ENCODE measurements around the gene UXT. TPM values are rescaled to one million over a fixed set of nuclear protein-coding genes. Genes with fewer than 3 reads are reported as not detected.

UXT gene, protein sequence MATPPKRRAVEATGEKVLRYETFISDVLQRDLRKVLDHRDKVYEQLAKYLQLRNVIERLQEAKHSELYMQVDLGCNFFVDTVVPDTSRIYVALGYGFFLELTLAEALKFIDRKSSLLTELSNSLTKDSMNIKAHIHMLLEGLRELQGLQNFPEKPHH
- polyA plus RNA-seq = 100 to 1,000 TPM; 131 to 221 (median 168) TPM
- long read RNA-seq, donor 1, transcript UXT-201 (7 exons, 574 nt) = major isoform, 178 of 296 reads
- long read RNA-seq, donor 1, transcript UXT-202 (6 exons, 701 nt) = minor isoform, 68 of 296 reads
- long read RNA-seq, donor 1, transcript UXT-204 (3 exons, 476 nt) = minor isoform, 11 of 296 reads
- long read RNA-seq, donor 1, partial matches to known transcripts = 26 of 296 reads
- long read RNA-seq, donor 1, other reads (novel, unspliced or antisense) = 10 of 296 reads
- long read RNA-seq, donor 2, transcript UXT-202 (6 exons, 701 nt) = minor isoform, 8 of 51 reads
- long read RNA-seq, donor 2, transcript UXT-201 (7 exons, 574 nt) = major isoform, 41 of 51 reads
- long read RNA-seq, donor 2, partial matches to known transcripts = 0 of 51 reads
- long read RNA-seq, donor 2, other reads (novel, unspliced or antisense) = 0 of 51 reads
- long read RNA-seq, donor 3, transcript UXT-202 (6 exons, 701 nt) = minor isoform, 31 of 85 reads
- long read RNA-seq, donor 3, transcript UXT-204 (3 exons, 476 nt) = minor isoform, 9 of 85 reads
- long read RNA-seq, donor 3, transcript UXT-201 (7 exons, 574 nt) = major isoform, 38 of 85 reads
- long read RNA-seq, donor 3, partial matches to known transcripts = 6 of 85 reads
- long read RNA-seq, donor 3, other reads (novel, unspliced or antisense) = 0 of 85 reads
- long read RNA-seq, donor 4, partial matches to known transcripts = 0 of 2 reads
- long read RNA-seq, donor 4, other reads (novel, unspliced or antisense) = 0 of 2 reads
- long read RNA-seq, donor 5, transcript UXT-202 (6 exons, 701 nt) = minor isoform, 10 of 27 reads
- long read RNA-seq, donor 5, transcript UXT-201 (7 exons, 574 nt) = major isoform, 15 of 27 reads
- long read RNA-seq, donor 5, partial matches to known transcripts = 0 of 27 reads
- long read RNA-seq, donor 5, other reads (novel, unspliced or antisense) = 0 of 27 reads
- long read RNA-seq, donor 6, transcript UXT-201 (7 exons, 574 nt) = major isoform, 78 of 134 reads
- long read RNA-seq, donor 6, transcript UXT-202 (6 exons, 701 nt) = minor isoform, 40 of 134 reads
- long read RNA-seq, donor 6, partial matches to known transcripts = 13 of 134 reads
- long read RNA-seq, donor 6, other reads (novel, unspliced or antisense) = 0 of 134 reads
- long read RNA-seq, donor 7, transcript UXT-201 (7 exons, 574 nt) = major isoform, 103 of 152 reads
- long read RNA-seq, donor 7, transcript UXT-202 (6 exons, 701 nt) = minor isoform, 42 of 152 reads
- long read RNA-seq, donor 7, partial matches to known transcripts = 5 of 152 reads
- long read RNA-seq, donor 7, other reads (novel, unspliced or antisense) = 0 of 152 reads
- long read RNA-seq, donor 8, transcript UXT-201 (7 exons, 574 nt) = major isoform, 8 of 12 reads
- long read RNA-seq, donor 8, partial matches to known transcripts = 0 of 12 reads
- long read RNA-seq, donor 8, other reads (novel, unspliced or antisense) = 0 of 12 reads
- long read RNA-seq, donor 9, transcript UXT-201 (7 exons, 574 nt) = major isoform, 27 of 39 reads
- long read RNA-seq, donor 9, transcript UXT-202 (6 exons, 701 nt) = minor isoform, 11 of 39 reads
- long read RNA-seq, donor 9, partial matches to known transcripts = 0 of 39 reads
- long read RNA-seq, donor 9, other reads (novel, unspliced or antisense) = 0 of 39 reads
- long read RNA-seq, donor 10, transcript UXT-201 (7 exons, 574 nt) = major isoform, 68 of 102 reads
- long read RNA-seq, donor 10, transcript UXT-202 (6 exons, 701 nt) = minor isoform, 30 of 102 reads
- long read RNA-seq, donor 10, partial matches to known transcripts = 0 of 102 reads
- long read RNA-seq, donor 10, other reads (novel, unspliced or antisense) = 0 of 102 reads

DNA sequence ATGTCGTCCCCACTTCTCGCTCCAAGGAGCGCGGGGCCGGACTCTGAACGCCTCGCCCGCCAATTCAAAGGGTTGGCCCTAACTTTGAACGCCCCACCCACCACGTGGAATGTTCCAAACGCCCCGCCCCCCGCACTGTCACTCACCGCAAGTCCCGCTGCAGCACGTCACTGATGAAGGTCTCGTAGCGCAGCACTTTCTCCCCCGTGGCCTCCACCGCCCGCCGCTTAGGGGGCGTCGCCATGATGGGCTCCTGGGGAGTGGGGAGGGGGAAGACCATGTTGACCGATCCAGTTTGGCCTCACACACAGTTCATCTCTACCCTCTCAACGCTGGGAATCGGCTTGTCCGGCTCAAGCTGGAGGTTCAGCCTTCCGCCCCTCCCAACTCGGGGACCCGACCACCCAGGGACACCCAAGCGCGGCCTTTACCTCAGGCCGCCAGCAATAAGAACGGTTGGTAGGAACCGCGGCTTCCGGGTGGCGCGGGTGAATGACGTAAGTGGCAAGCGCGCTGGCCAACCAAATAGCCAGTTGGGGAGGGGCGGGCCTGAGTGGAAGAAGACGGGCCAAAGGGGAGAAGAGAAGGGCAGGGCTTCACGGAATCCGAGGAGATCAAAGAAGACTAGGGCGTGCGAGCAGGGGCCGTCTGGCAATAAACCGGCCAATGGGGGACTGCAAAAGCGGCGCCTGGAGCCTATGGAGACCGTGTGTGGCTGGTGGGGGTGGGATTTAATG, at the start of gene UXT:
TSS of gene UXT (minus strand) at position 497 of the 737 bp plus-strand sequence. CDS start at position 244, 253 bp downstream.
- WGBS, 3 donors = 1 to 34% (median 8%) methylated on average over 39 to 54 of the region's 54 CpGs
- Histone ChIP-seq H3K27me3 (ENCODE audit: control insufficient read depth in 3 of 3, insufficient read depth in 3 of 3, low read length in 3 of 3) (no peaks in the 10 kb centered on the region), H3K4me1 (ENCODE audit: control insufficient read depth in 3 of 3, insufficient read depth in 2 of 3, low read depth in 1 of 3, low read length in 2 of 3) (no peaks in the 10 kb centered on the region), H3K27ac (ENCODE audit: low read depth in 1 of 3, low read length in 2 of 3) (peak within 1 kb of the TSS; percentile 97 to 100 (median 97)), H3K9me3 (ENCODE audit: control insufficient read depth in 2 of 2, insufficient read depth in 1 of 2, low read depth in 1 of 2, low read length in 1 of 2) (no peaks in the 10 kb centered on the region), H3K4me3 (ENCODE audit: low read depth in 1 of 3, low read length in 3 of 3) (peak within 1 kb of the TSS; percentile 53 to 73 (median 60)), H3K36me3 (ENCODE audit: control insufficient read depth in 3 of 3, insufficient read depth in 2 of 3, low read depth in 1 of 3, low read length in 3 of 3) (peaks cover 2 to 9% (median 3%) of the 10 kb centered on the region in 3 donors)
- peak; percentile 15 for FAIRE-seq
- DNase-seq = peak; percentile 92 to 94

- H3K9me3 ChIP-seq (ENCODE audit: control insufficient read depth in 2 of 2, insufficient read depth in 1 of 2, low read depth in 1 of 2, low read length in 1 of 2) = no peaks in the 10 kb centered on the region
- DNase-seq (peak in 1 of 2 donors; percentile 5), FAIRE-seq (no peak)
- H3K4me1 ChIP-seq (ENCODE audit: control insufficient read depth in 3 of 3, insufficient read depth in 2 of 3, low read depth in 1 of 3, low read length in 2 of 3) = peaks cover 0 to 3% (median 0%) of the 10 kb centered on the region in 3 donors
- no peak overlapping the region for H3K27ac ChIP-seq (ENCODE audit: low read depth in 1 of 3, low read length in 2 of 3)
- WGBS, 3 donors = 53 to 71% (median 64%) methylated on average over 7 of the region's 7 CpGs
- H3K27me3 ChIP-seq (ENCODE audit: control insufficient read depth in 3 of 3, insufficient read depth in 3 of 3, low read length in 3 of 3) = no peaks in the 10 kb centered on the region
- H3K4me3 ChIP-seq (ENCODE audit: low read depth in 1 of 3, low read length in 3 of 3) = no peak overlapping the region
- no peaks in the 10 kb centered on the region for H3K36me3 ChIP-seq (ENCODE audit: control insufficient read depth in 3 of 3, insufficient read depth in 2 of 3, low read depth in 1 of 3, low read length in 3 of 3)
These were observed 48.2 kb upstream of the UXT start for GRCh38 chrX:47707031-47707780.

DNA sequence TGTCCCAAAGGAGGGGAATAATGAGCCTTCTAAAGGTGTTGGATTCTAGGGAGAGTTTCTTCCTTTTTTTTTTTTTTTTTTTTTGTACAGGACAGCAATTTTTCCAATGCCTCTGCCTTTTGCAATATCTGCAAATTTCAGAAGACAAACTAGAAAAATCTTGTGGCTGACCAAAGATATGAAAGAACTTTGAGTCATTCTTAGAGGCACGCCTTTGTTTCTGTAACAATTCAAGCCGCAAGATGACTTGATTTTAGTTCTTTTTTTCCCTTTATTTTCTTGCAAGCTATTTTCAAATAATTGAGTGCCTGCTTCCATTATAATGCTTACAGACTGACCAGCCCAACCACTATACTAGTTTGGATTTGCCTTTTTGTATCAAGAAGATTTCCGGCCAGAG, 47.6 kb upstream of the UXT start:
- peaks cover 0 to 3% (median 0%) of the 10 kb centered on the region in 3 donors for H3K4me1 ChIP-seq (ENCODE audit: control insufficient read depth in 3 of 3, insufficient read depth in 2 of 3, low read depth in 1 of 3, low read length in 2 of 3)
- H3K9me3 ChIP-seq (ENCODE audit: control insufficient read depth in 2 of 2, insufficient read depth in 1 of 2, low read depth in 1 of 2, low read length in 1 of 2) = no peaks in the 10 kb centered on the region
- no peak for FAIRE-seq
- H3K4me3 ChIP-seq (ENCODE audit: low read depth in 1 of 3, low read length in 3 of 3) = no peak overlapping the region
- no peak for DNase-seq
- H3K27me3 ChIP-seq (ENCODE audit: control insufficient read depth in 3 of 3, insufficient read depth in 3 of 3, low read length in 3 of 3) = no peaks in the 10 kb centered on the region
- WGBS, 3 donors = 69 to 86% (median 77%) methylated on average over 3 of the region's 3 CpGs
- H3K36me3 ChIP-seq (ENCODE audit: control insufficient read depth in 3 of 3, insufficient read depth in 2 of 3, low read depth in 1 of 3, low read length in 3 of 3) = no peaks in the 10 kb centered on the region
- H3K27ac ChIP-seq (ENCODE audit: low read depth in 1 of 3, low read length in 2 of 3) = no peak overlapping the region

GRCh38 chrX:47704736-47705135, 45.8 kb upstream of the UXT start:
- WGBS, 3 donors = 63 to 81% (median 79%) methylated on average over 3 to 5 of the region's 5 CpGs
- Histone ChIP-seq H3K27ac (ENCODE audit: low read depth in 1 of 3, low read length in 2 of 3) (no peak overlapping the region), H3K9me3 (ENCODE audit: control insufficient read depth in 2 of 2, insufficient read depth in 1 of 2, low read depth in 1 of 2, low read length in 1 of 2) (no peaks in the 10 kb centered on the region)

GRCh38 chrX:47697181-47697580, 38.2 kb upstream of the UXT start:
- H3K4me1 ChIP-seq (ENCODE audit: control insufficient read depth in 3 of 3, insufficient read depth in 2 of 3, low read depth in 1 of 3, low read length in 2 of 3) = peaks cover 0 to 8% (median 0%) of the 10 kb centered on the region in 3 donors
- 21 to 50% (median 32%) methylated on average over 1 of the region's 1 CpG for WGBS, 3 donors
- no peak for FAIRE-seq

More at GRCh38 chrX:47704736-47705135, 45.8 kb upstream of the UXT start:
- DNase-seq (no peak), FAIRE-seq (no peak)
- H3K4me1 ChIP-seq (ENCODE audit: control insufficient read depth in 3 of 3, insufficient read depth in 2 of 3, low read depth in 1 of 3, low read length in 2 of 3) = peaks cover 0 to 3% (median 0%) of the 10 kb centered on the region in 3 donors
- H3K36me3 ChIP-seq (ENCODE audit: control insufficient read depth in 3 of 3, insufficient read depth in 2 of 3, low read depth in 1 of 3, low read length in 3 of 3) = no peaks in the 10 kb centered on the region
- H3K27me3 ChIP-seq (ENCODE audit: control insufficient read depth in 3 of 3, insufficient read depth in 3 of 3, low read length in 3 of 3) = peaks cover 0 to 2% (median 0%) of the 10 kb centered on the region in 3 donors
- no peak overlapping the region for H3K4me3 ChIP-seq (ENCODE audit: low read depth in 1 of 3, low read length in 3 of 3)

GRCh38 chrX:47690175-47690574, 31.2 kb upstream of the UXT start:
- WGBS, 3 donors = 49 to 71% (median 71%) methylated on average over 2 of the region's 2 CpGs
- no peaks in the 10 kb centered on the region for H3K9me3 ChIP-seq (ENCODE audit: control insufficient read depth in 2 of 2, insufficient read depth in 1 of 2, low read depth in 1 of 2, low read length in 1 of 2)
- no peaks in the 10 kb centered on the region for H3K4me1 ChIP-seq (ENCODE audit: control insufficient read depth in 3 of 3, insufficient read depth in 2 of 3, low read depth in 1 of 3, low read length in 2 of 3)
- DNase-seq = no peak
- H3K27me3 ChIP-seq (ENCODE audit: control insufficient read depth in 3 of 3, insufficient read depth in 3 of 3, low read length in 3 of 3) = peaks cover 0 to 2% (median 0%) of the 10 kb centered on the region in 3 donors
- no peak for FAIRE-seq
- no peak overlapping the region for H3K27ac ChIP-seq (ENCODE audit: low read depth in 1 of 3, low read length in 2 of 3)
- H3K4me3 ChIP-seq (ENCODE audit: low read depth in 1 of 3, low read length in 3 of 3) = no peak overlapping the region
- no peaks in the 10 kb centered on the region for H3K36me3 ChIP-seq (ENCODE audit: control insufficient read depth in 3 of 3, insufficient read depth in 2 of 3, low read depth in 1 of 3, low read length in 3 of 3)

More at GRCh38 chrX:47697181-47697580, 38.2 kb upstream of the UXT start:
- H3K4me3 ChIP-seq (ENCODE audit: low read depth in 1 of 3, low read length in 3 of 3) = no peak overlapping the region
- H3K27ac ChIP-seq (ENCODE audit: low read depth in 1 of 3, low read length in 2 of 3) = peak overlapping the region in 1 of 3 donors; percentile 56
- peak; percentile 25 to 60 for DNase-seq
- H3K27me3 ChIP-seq (ENCODE audit: control insufficient read depth in 3 of 3, insufficient read depth in 3 of 3, low read length in 3 of 3) = peaks cover 0 to 2% (median 0%) of the 10 kb centered on the region in 3 donors
- H3K9me3 ChIP-seq (ENCODE audit: control insufficient read depth in 2 of 2, insufficient read depth in 1 of 2, low read depth in 1 of 2, low read length in 1 of 2) = peaks cover 0 to 9% of the 10 kb centered on the region in 2 donors
- no peaks in the 10 kb centered on the region for H3K36me3 ChIP-seq (ENCODE audit: control insufficient read depth in 3 of 3, insufficient read depth in 2 of 3, low read depth in 1 of 3, low read length in 3 of 3)
